SJCRH30 (cell line): ENCODE results near the gene LINGO3. TPM values are rescaled to one million over a fixed set of nuclear protein-coding genes. Genes with fewer than 3 reads are reported as not detected.

ENCODE experiments used
- DNase-seq, 2 experiments: peaks; one replicate each; pipeline ENCODE4 v3.0.0-alpha.2; 2015 to 2020
- H3K27ac ChIP-seq: fragments of 250-450 bp; sonication (Bioruptor Pico); 2 replicates; pipeline ENCODE4 v1.5.1; 2020; ENCODE audit warnings: mild to moderate bottlenecking, moderate library complexity
- H3K27me3 ChIP-seq: fragments of 250-450 bp; sonication (Bioruptor Pico); 2 replicates; pipeline ENCODE4 v1.5.1; 2020; ENCODE audit warnings: mild to moderate bottlenecking, moderate library complexity
- H3K36me3 ChIP-seq: fragments of 250-450 bp; sonication (Bioruptor Pico); 2 replicates; pipeline ENCODE4 v1.5.1; 2020; ENCODE audit warnings: mild to moderate bottlenecking, moderate library complexity
- H3K4me1 ChIP-seq: fragments of 250-450 bp; sonication (Bioruptor Pico); 2 replicates; pipeline ENCODE4 v1.5.1; 2020; ENCODE audit warnings: mild to moderate bottlenecking, moderate library complexity
- H3K4me3 ChIP-seq: fragments of 250-450 bp; sonication (Bioruptor Pico); 2 replicates; pipeline ENCODE4 v1.5.1; 2020; ENCODE audit warnings: mild to moderate bottlenecking, moderate library complexity
- H3K9me3 ChIP-seq: fragments of 250-450 bp; sonication (Bioruptor Pico); replicated peaks from 2 replicates; pipeline ENCODE4 v1.5.1; 2020; ENCODE audit warnings: mild to moderate bottlenecking, moderate library complexity
- total RNA-seq: library from RNA; depleted of rRNA; stranded (reverse); fragments of >200 nt; shearing (Covaris generic); gene quantifications from 2 replicates; pipeline ENCODE4 v1.2.3, GENCODE V29; 2014

Gene LINGO3
- total RNA-seq, 1 experiment from 2014 or later: not detected

DNA sequence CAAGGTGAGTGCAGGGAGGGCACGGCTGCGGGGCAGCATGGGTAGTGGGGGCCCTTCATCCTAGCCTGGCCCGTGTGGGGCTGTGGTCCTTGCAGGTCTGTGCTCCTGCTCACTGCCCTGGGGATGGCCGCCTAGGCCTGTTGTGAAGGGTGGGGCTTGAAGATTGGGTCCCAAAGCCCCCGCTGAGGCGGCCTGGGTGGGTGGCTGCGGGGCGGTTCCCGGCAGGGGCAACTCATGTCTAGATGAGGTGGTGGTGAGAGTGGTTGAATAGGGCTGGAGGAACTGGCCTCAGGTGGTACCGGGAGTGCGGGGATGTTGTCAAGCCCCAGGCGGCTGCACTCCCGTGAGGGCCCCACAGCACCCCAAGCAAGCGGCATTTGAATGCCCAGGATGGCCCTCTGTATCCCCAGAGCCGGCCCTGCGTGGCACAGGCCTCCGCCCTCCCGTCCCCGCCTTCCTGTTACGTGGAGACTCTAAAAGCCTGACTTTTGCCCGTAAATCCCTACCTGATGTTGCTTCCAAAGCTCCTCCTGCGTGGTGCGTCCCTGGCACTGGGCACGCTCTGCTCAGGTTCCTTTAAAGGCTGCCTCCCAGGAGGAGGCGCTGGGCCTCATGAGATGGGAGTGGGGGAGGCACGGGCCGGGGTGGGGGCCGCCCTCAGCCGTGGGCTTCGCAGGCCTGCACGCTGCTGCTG, 35.5 kb upstream of the LINGO3 start:
- H3K9me3 ChIP-seq: no peaks in the 10 kb centered on the region
- no peak overlapping the region for H3K4me3 ChIP-seq
- no peaks in the 10 kb centered on the region for H3K4me1 ChIP-seq
- no peaks in the 10 kb centered on the region for H3K27me3 ChIP-seq
- no peaks in the 10 kb centered on the region for H3K36me3 ChIP-seq
- DNase-seq: no peak
- H3K27ac ChIP-seq: no peak overlapping the region

DNA sequence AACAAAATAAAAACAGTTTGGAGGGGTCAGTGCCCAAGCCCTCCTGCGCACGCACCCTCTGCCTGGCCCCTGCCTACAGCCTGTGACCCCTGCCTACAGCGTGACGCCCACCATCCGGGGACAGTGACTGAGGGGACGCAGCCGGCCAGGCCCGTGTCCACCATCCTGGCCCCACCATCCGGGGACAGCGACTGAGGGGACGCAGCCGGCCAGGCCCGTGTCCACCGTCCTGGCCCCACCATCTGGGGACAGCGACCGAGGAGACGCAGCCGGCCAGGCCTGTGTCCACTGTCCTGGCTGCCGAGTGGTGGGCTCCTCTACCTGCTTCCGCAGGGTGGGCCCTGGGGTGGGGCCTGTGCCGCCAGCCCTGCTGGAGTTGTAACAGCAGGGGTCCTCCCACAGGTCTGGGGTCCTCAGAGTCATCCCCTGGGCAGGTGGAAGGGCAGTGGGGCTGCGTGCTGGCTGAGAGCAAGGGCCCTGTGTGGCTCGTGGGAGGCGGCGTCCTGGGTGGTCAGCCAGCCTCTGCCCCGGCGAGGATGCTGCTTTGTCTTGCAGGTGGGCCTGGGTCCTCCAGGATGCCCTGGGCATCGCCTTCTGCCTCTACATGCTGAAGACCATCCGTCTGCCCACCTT, 34.8 kb upstream of the LINGO3 start:
- no peak overlapping the region for H3K4me3 ChIP-seq
- no peak overlapping the region for H3K27ac ChIP-seq
- H3K36me3 ChIP-seq: no peaks in the 10 kb centered on the region
- H3K27me3 ChIP-seq: no peaks in the 10 kb centered on the region
- no peak for DNase-seq
- no peaks in the 10 kb centered on the region for H3K9me3 ChIP-seq
- H3K4me1 ChIP-seq: no peaks in the 10 kb centered on the region

DNA sequence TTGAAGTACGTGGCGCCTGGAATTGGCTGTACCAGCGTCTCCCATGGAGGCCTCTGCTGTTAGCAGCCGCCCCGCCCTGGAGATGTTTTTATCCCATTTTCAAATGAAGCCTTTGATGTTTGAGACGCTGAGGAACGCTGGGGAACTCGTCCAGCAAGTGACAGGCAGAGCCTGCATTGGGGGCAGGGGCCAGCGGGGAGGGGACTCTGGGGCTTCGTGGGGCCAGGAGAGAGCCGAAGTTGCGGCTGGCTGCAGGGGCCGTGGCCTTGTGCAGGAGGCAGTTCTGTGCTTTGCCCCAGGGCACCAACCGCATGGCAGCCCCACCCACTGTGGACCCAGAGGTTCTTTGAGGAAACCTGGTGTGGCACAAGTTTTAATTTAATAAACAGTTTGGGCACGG, 34.0 kb upstream of the LINGO3 start:
- no peaks in the 10 kb centered on the region for H3K36me3 ChIP-seq
- H3K27ac ChIP-seq: no peak overlapping the region

DNA sequence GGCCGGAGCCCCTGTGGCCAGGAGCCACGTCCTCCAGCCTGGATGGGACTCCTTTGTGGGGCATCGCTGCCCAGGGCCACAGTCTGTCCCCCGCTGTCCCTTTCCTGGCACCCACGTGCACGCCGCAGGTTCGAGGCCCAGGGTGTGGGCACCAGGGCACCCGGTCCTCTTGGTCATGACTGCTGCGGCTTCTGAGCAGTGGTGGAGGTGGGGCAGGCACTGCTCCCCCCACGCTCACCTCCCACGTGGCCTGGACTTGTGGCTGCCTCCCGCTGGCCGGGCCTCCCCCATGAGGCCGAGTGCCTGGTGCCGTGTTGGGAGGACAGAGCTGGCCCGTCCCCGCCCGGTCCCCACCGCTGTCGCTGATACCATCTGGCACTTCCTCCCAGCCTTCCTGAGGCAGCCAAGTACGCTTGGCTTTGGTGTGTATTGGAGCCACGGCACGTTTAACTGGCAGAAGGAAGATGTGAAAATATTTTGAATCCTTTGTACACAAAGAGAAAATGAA, 33.3 kb upstream of the LINGO3 start:
- DNase-seq: no peak
- H3K27me3 ChIP-seq: no peaks in the 10 kb centered on the region
- H3K4me1 ChIP-seq: no peaks in the 10 kb centered on the region
- H3K4me3 ChIP-seq: no peak overlapping the region
- H3K36me3 ChIP-seq: no peaks in the 10 kb centered on the region
- H3K9me3 ChIP-seq: no peaks in the 10 kb centered on the region
- H3K27ac ChIP-seq: no peak overlapping the region

More for the DNA sequence above, 34.0 kb upstream of the LINGO3 start:
- no peak overlapping the region for H3K4me3 ChIP-seq
- no peaks in the 10 kb centered on the region for H3K4me1 ChIP-seq
- no peaks in the 10 kb centered on the region for H3K27me3 ChIP-seq
- DNase-seq: no peak
- no peaks in the 10 kb centered on the region for H3K9me3 ChIP-seq

DNA sequence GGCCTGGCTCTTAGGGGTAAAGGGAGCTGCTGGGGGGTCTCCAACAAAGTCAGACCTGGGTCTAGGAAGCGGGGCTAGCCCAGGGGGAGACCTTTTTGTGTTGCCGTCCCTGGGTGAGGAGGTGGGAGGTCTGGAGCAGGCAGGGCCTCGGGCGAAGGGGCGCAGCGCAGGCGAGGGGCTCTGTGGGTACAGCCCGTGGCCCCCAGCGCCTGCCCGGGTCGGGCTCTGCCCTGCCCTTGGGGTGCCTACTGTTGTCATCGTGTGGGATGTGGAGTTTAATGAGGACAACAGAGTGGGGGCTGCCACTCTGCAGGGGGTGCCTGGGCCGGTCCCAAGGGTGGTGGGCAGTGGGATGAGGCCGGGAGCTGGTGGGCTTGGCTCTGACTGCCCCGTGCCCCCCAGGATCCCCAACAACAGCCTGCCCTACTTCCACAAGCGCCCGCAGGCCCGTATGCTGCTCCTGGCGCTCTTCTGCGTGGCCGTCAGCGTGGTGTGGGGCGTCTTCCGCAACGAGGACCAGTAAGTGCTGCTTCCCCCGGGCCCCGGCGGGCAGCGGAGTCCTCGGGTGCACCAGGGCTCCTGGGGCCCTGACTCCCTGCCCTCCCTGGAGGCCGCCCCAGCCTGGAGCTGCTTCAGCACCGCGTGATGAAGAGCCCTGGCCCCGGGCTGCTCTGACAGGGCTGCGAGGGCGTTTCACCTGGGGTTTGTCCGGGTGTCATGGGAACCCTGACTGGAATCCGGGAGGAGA, 32.7 kb upstream of the LINGO3 start:
- no peak overlapping the region for H3K27ac ChIP-seq
- no peak for DNase-seq
- H3K9me3 ChIP-seq: no peaks in the 10 kb centered on the region
- no peaks in the 10 kb centered on the region for H3K4me1 ChIP-seq
- no peak overlapping the region for H3K4me3 ChIP-seq
- H3K36me3 ChIP-seq: no peaks in the 10 kb centered on the region
- H3K27me3 ChIP-seq: no peaks in the 10 kb centered on the region

DNA sequence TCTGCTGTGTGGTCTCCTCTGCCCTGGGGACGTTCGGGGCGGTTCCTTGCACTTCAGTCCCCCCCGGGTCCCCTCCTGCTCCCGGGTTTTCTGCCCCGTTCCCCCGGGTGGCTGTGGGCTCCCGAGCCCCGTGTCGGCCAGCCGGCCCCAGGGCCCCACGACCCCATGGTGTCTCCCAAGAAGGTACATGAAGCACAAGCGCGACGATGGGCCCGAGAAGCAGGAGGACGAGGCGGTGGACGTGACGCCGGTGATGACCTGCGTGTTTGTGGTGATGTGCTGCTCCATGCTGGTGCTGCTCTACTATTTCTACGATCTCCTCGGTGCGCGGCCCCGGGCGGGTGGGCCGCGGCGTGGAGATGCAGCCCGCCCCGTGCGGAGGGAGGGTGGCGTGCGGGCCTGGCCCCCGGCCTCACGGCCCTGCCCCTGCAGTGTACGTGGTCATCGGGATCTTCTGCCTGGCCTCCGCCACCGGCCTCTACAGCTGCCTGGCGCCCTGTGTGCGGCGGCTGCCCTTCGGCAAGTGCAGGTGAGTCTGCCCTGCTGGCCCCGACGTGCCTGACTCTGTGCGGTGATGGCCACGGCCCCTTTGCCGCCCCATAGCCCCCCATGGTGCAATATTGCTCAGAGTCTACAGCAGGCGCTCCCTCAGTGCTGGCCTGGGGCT, 31.8 kb upstream of the LINGO3 start:
- no peaks in the 10 kb centered on the region for H3K4me1 ChIP-seq
- DNase-seq: no peak
- no peak overlapping the region for H3K27ac ChIP-seq
- no peak overlapping the region for H3K4me3 ChIP-seq
- no peaks in the 10 kb centered on the region for H3K36me3 ChIP-seq
- H3K9me3 ChIP-seq: no peaks in the 10 kb centered on the region
- H3K27me3 ChIP-seq: no peaks in the 10 kb centered on the region

DNA sequence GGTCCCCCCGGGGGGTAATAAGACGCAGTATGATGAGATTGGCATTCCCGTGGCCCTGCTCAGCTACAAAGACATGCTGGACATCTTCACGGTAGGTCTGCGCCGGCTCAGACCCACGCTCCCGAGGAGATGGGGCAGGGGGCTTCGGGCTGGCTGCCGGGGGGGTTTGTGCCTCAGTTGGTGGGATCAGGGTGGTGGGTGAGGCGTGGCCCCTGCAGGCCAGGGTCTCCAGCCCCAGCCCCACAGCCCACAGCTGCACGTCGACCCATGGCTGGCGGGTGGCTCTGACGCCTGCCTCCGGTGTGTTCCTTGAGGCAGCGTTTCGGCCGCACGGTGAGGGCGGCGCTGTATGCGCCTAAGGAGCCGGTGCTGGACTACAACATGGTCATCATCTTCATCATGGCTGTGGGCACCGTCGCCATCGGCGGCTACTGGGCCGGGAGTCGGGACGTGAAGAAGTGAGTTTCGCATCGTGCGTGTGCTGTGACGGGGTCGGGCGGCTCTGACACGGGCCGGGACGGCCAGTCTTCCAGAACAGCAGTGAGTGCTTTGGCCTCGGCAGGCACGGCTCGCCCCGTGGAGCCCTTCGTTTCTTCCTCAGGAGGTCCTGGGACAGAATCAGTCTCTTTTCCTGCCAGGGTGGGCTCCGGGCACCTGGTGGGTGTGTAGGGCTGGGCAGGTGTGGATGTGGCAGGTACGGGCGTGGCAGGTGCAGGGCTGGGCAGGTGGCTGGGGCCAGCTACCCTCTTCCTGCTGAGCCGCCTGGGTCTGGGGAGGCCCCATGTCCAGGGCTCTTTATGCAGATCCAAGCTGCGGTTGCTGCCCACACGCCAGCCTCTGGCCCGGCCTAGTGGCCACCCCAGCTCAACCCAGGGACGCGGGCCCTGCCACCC, 31.0 kb upstream of the LINGO3 start:
- Histone ChIP-seq H3K27me3 (no peaks in the 10 kb centered on the region), H3K4me3 (no peak overlapping the region), H3K4me1 (no peaks in the 10 kb centered on the region), H3K9me3 (no peaks in the 10 kb centered on the region), H3K36me3 (no peaks in the 10 kb centered on the region), H3K27ac (no peak overlapping the region)
- no peak for DNase-seq

DNA sequence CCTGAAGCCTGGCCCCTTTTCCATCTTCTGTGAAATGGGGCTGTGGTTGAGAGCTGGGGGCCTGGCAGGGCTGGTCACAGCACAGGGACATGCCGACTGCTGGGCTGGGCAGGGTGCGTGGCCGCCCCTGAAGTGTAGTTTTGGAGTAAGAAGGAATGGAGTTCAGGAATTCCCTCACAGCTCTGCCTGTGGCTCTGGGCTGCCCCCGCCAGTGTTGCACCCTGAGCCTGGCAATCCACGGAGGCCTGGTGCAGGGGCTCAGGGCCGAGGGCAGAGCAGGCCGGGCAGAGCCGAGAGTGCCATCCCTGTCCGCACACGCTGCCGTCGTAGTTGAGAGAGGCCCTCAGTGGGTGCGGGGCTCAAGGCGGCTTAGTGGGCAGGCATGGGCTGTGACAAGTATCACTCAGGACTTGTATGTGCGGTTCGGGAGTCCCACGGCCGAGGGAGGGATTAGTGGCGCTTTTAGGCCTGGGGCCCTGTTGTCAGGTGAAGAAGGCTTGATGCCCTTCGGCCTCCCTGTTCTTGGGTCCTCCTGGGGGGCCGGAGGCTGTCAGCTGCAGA, 30.2 kb upstream of the LINGO3 start:
- no peak overlapping the region for H3K4me3 ChIP-seq
- no peak overlapping the region for H3K27ac ChIP-seq
- no peaks in the 10 kb centered on the region for H3K27me3 ChIP-seq
- no peaks in the 10 kb centered on the region for H3K9me3 ChIP-seq
- H3K4me1 ChIP-seq: peaks cover 4% of the 10 kb centered on the region; the same call in 1 of the 2 replicates
- no peaks in the 10 kb centered on the region for H3K36me3 ChIP-seq
- no peak for DNase-seq

DNA sequence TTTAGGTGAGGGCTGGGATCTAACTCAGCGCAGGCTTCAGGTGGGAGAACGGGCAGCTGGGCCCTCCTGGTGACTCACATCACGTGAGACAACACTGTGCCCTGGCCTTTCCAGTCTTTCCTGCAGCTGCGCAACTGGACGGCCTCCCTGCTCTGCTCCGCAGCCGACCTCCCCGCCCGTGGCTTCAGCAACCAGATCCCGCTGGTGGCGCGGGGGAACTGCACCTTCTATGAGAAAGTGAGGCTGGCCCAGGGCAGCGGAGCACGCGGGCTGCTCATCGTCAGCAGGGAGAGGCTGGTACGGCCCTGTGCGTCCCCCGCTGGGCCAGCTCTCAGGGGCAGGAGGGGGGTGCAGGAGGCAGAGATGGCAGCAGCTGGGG, 29.4 kb upstream of the LINGO3 start:
- Histone ChIP-seq H3K36me3 (no peaks in the 10 kb centered on the region), H3K27me3 (no peaks in the 10 kb centered on the region), H3K9me3 (no peaks in the 10 kb centered on the region), H3K27ac (no peak overlapping the region), H3K4me3 (no peak overlapping the region), H3K4me1 (peaks cover 8% of the 10 kb centered on the region)
- no peak for DNase-seq

DNA sequence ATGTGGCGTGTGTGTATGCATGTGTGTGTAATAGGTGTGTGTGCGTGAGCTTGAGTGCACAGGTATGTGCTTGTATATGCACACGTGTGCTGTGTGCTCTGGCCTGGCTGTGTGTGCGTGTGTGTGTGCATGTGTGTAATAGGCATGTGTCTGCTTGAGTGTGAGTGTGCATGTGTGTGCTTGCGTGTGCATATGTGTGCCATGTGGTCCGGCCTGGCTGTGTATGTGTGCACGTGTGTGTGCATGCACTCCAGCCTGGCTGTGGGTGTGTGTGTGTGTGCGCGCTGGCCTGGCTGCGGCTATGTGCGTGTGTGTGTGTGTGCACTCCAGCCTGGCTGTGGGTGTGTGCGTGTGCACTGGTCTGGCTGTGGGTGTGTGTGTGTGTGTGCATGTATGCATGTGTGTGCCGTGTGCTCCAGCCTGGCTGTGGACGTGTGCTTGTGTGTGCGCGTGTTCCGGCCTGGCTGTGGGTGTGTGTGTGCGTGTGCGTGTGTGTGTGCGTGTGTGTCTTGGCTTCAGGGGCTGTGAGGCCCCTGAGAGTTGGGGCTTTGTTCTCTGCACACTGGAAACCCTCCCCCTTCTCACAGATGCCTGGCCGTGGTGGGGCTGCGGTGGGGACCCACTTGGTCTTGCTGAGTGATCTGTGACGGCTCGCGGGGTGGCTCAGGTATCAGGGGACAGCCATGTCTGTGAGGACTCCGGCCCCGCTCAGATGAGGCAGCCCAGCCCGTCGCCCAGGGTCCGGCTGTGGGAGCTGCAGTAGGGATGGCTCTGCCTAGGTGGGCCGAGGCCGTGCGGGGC, 28.8 kb upstream of the LINGO3 start:
- Histone ChIP-seq H3K9me3 (no peaks in the 10 kb centered on the region), H3K27me3 (no peaks in the 10 kb centered on the region), H3K4me3 (no peak overlapping the region), H3K27ac (no peak overlapping the region), H3K4me1 (peaks cover 14% of the 10 kb centered on the region), H3K36me3 (no peaks in the 10 kb centered on the region)
- no peak for DNase-seq

DNA sequence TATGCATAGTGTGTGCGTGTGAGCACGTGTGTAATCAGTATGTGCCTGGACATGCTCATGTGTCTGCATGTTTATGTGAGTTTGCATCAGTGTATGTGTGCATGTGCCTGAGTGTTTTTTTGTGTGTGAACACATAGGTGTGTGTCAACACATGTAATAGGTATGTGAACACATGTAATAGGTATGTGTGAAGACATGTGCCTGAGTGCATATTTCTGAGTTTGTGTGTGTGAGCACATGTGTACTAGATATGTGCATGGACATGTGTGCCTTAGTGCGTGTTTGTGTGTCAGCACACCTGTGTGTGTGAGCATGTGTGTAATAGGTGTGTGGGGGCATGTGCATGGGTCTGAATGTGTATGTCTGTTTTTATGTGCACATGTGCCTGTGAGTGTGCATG, 27.9 kb upstream of the LINGO3 start:
- Histone ChIP-seq H3K27me3 (no peaks in the 10 kb centered on the region), H3K9me3 (no peaks in the 10 kb centered on the region), H3K4me1 (peaks cover 22% of the 10 kb centered on the region), H3K36me3 (no peaks in the 10 kb centered on the region), H3K4me3 (no peak overlapping the region), H3K27ac (no peak overlapping the region)
- no peak for DNase-seq

DNA sequence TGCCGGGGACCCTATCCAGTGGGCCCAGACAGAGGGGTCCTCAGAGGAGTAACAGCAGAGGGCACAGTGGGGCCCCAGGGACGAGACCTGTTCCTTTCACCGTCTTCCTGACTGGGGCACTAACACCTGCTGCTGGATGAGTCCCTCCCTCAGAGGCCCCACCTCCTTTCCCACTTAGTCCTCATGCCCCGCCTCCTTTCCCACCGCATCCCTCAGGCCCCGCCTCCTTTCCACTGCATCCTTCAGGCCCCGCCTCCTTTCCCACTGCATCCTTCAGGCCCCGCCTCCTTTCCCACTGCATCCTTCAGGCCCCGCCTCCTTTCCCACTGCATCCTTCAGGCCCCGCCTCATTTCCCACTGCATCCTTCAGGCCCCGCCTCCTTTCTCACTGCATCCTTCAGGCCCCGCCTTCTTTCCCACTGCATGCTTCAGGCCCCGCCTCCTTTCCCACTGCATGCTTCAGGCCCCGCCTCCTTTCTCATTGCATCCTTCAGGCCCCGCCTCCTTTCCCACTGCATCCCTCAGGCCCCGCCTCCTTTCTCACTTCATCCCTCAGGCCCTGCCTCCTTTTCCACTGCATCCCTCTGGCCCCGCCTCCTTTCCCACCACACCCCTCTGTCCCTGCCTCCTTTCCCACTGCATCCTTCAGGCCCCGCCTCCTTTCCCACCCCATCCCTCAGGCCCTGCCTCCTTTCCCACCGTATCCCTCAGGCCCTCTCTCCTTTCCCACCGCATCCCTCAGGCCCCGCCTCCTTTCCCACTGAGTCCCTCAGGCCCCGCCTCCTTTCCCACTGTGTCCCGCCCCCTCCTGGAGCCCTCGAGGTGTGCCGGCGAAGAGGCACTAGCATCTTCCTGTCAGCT, 27.3 kb upstream of the LINGO3 start:
- Histone ChIP-seq H3K9me3 (no peaks in the 10 kb centered on the region), H3K27ac (no peak overlapping the region), H3K36me3 (no peaks in the 10 kb centered on the region), H3K27me3 (no peaks in the 10 kb centered on the region), H3K4me3 (no peak overlapping the region), H3K4me1 (peaks cover 29% of the 10 kb centered on the region)
- no peak for DNase-seq
